ENCODE data around the gene MAGOH. TPM values are rescaled to one million over a fixed set of nuclear protein-coding genes. Genes with fewer than 3 reads are reported as not detected.
A peak's percentile ranks its signal among the peaks of the same experiment; 100 is the strongest.

MAGOH gene
- polyA plus RNA-seq, 3 donors: 22.9 to 70.8 (median 69.2) TPM

DNA sequence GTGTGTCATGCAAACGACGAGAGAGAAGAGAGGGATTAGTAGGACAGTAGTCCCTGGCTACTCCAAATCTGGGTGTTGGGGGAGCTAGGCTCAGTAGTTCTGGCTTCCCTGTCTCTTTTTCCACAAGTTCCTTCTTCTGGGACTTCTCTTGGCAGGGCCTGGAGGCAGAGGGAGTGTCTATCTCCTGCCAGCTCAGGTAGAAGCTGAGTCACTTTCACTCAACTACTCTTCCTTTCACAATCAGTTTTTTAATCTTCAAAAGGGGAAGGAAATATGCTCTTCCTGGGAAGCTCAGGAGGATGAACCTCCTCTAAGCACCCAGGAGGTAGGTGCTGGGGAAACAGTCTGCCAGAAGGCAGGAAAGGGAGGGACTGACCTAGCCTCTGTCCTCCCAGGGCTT lies 35.2 kb upstream of the MAGOH start:
- peaks cover 29 to 77% of the 10 kb centered on the region in 2 donors for H3K36me3 ChIP-seq (replicated peaks in 1 of 2; ENCODE audit: control insufficient read depth in 1 of 2, insufficient read depth in 2 of 2, low read length in 2 of 2)
- H3K79me2 ChIP-seq (ENCODE audit: insufficient read depth, low read length): no peaks in the 10 kb centered on the region
- H3K9ac ChIP-seq (ENCODE audit: insufficient read depth, low read length, poor library complexity, severe bottlenecking): no peak overlapping the region
- intact Hi-C loops (cut with micrococcal nuclease): no loop called here
- H3K4me2 ChIP-seq (replicated peaks; ENCODE audit: extremely low read depth, low read length, poor library complexity, severe bottlenecking): no peak overlapping the region
- H3K27me3 ChIP-seq (ENCODE audit: control insufficient read depth in 2 of 2, insufficient read depth in 2 of 2, low read length in 2 of 2): no peaks in the 10 kb centered on the region
- H3K4me3 Mint-ChIP-seq: no peak overlapping the region
- H4K20me1 ChIP-seq (ENCODE audit: insufficient read depth, low read length): no peaks in the 10 kb centered on the region
- peaks cover 54 to 86% of the 10 kb centered on the region in 2 donors for H3K36me3 Mint-ChIP-seq
- H3K27ac ChIP-seq (ENCODE audit: low read depth in 1 of 2, low read length in 2 of 2): peak overlapping the region in 1 of 2 donors; percentile 38
- TF ChIP-seq, protein P1, sequence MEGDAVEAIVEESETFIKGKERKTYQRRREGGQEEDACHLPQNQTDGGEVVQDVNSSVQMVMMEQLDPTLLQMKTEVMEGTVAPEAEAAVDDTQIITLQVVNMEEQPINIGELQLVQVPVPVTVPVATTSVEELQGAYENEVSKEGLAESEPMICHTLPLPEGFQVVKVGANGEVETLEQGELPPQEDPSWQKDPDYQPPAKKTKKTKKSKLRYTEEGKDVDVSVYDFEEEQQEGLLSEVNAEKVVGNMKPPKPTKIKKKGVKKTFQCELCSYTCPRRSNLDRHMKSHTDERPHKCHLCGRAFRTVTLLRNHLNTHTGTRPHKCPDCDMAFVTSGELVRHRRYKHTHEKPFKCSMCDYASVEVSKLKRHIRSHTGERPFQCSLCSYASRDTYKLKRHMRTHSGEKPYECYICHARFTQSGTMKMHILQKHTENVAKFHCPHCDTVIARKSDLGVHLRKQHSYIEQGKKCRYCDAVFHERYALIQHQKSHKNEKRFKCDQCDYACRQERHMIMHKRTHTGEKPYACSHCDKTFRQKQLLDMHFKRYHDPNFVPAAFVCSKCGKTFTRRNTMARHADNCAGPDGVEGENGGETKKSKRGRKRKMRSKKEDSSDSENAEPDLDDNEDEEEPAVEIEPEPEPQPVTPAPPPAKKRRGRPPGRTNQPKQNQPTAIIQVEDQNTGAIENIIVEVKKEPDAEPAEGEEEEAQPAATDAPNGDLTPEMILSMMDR (IDR thresholded peaks at IDR 0.05): no peak
- H3K9me3 ChIP-seq (replicated peaks in 1 of 2; ENCODE audit: control insufficient read depth in 1 of 2, insufficient read depth in 1 of 2, low read length in 2 of 2): no peaks in the 10 kb centered on the region
- no peak for DNase-seq
- H3K4me1 ChIP-seq (ENCODE audit: control insufficient read depth in 1 of 2, insufficient read depth in 2 of 2, low read length in 2 of 2): no peaks in the 10 kb centered on the region
- WGBS (ENCODE audit: insufficient coverage): no CpG with 5 or more reads among the region's 2 CpGs
- peak overlapping the region in 5 of 7 donors; percentile 24 to 82 (median 64) for H3K27ac Mint-ChIP-seq
- H3K4me3 ChIP-seq (replicated peaks in 1 of 3; ENCODE audit: low read depth in 2 of 3, low read length in 3 of 3): no peak overlapping the region
- H3K9me3 Mint-ChIP-seq: no peaks in the 10 kb centered on the region
- no peaks in the 10 kb centered on the region for H3K27me3 Mint-ChIP-seq (ENCODE audit: low read depth in 3 of 3)
- peaks cover 7% of the 10 kb centered on the region for H3K4me1 Mint-ChIP-seq
- H2AFZ ChIP-seq (ENCODE audit: insufficient read depth, low read depth, low read length, poor library complexity, severe bottlenecking): no peak overlapping the region

DNA sequence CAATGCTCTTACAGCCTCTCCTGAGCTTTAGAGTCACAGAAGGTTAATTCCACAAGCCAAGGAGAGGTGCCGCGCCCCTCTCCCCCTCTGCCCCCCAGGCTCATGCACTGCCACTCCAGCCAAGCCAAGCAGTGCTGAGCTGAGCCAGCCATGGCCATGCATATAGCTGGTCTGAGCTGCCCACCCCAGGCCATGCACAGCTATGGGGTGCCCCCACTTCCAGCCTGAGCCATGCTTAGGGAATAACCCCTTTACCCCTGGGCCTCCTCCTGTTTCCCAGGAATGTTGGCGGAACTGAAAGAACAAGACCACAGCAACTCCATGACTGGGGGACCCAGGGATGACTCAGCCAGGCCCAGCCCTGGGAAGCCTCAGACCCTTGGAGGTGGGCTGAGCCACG lies 34.0 kb upstream of the MAGOH start:
- no peak for DNase-seq
- H2AFZ ChIP-seq (ENCODE audit: insufficient read depth, low read depth, low read length, poor library complexity, severe bottlenecking): no peak overlapping the region
- Mint-ChIP-seq H3K9me3 (no peaks in the 10 kb centered on the region), H3K4me1 (peaks cover 7% of the 10 kb centered on the region), H3K27ac (peak overlapping the region in 1 of 7 donors; percentile 51), H3K4me3 (no peak overlapping the region), H3K27me3 (ENCODE audit: low read depth in 3 of 3) (no peaks in the 10 kb centered on the region), H3K36me3 (peaks cover 54 to 85% of the 10 kb centered on the region in 2 donors)
- H3K9me3 ChIP-seq (replicated peaks in 1 of 2; ENCODE audit: control insufficient read depth in 1 of 2, insufficient read depth in 1 of 2, low read length in 2 of 2): no peaks in the 10 kb centered on the region
- no peak overlapping the region for H3K9ac ChIP-seq (ENCODE audit: insufficient read depth, low read length, poor library complexity, severe bottlenecking)
- TF ChIP-seq, protein P1 (IDR thresholded peaks at IDR 0.05): no peak
- no peak overlapping the region for H3K4me3 ChIP-seq (replicated peaks in 1 of 3; ENCODE audit: low read depth in 2 of 3, low read length in 3 of 3)
- H3K79me2 ChIP-seq (ENCODE audit: insufficient read depth, low read length): no peaks in the 10 kb centered on the region
- H3K4me2 ChIP-seq (replicated peaks; ENCODE audit: extremely low read depth, low read length, poor library complexity, severe bottlenecking): no peak overlapping the region
- H3K36me3 ChIP-seq (replicated peaks in 1 of 2; ENCODE audit: control insufficient read depth in 1 of 2, insufficient read depth in 2 of 2, low read length in 2 of 2): peaks cover 33 to 80% of the 10 kb centered on the region in 2 donors
- no peaks in the 10 kb centered on the region for H3K27me3 ChIP-seq (ENCODE audit: control insufficient read depth in 2 of 2, insufficient read depth in 2 of 2, low read length in 2 of 2)
- peak overlapping the region in 1 of 2 donors; percentile 8 for H3K27ac ChIP-seq (ENCODE audit: low read depth in 1 of 2, low read length in 2 of 2)
- H4K20me1 ChIP-seq (ENCODE audit: insufficient read depth, low read length): no peaks in the 10 kb centered on the region
- WGBS (ENCODE audit: insufficient coverage): 97% methylated on average over 4 of the region's 4 CpGs
- no peaks in the 10 kb centered on the region for H3K4me1 ChIP-seq (ENCODE audit: control insufficient read depth in 1 of 2, insufficient read depth in 2 of 2, low read length in 2 of 2)
- intact Hi-C loops (cut with micrococcal nuclease): no loop called here
